Transverse colon (tissue), 4 donors: Measurements from ENCODE around the gene TTC39C. TPM values are rescaled to one million over a fixed set of nuclear protein-coding genes. Genes with fewer than 3 reads are reported as not detected.

Experiments used
- DNase-seq: peaks from one replicate; pipeline ENCODE4 v3.0.0-alpha.2; 2019
- H3K27ac ChIP-seq, 4 donors: fragments of 200-600 bp; sonication (generic); 2 replicates each; pipeline ENCODE4 v1.5.1; 2016 to 2018; ENCODE audit warnings: inconsistent platforms in 4 of 4
- H3K27me3 ChIP-seq: fragments of 200-600 bp; sonication (generic); 2 replicates; pipeline ENCODE4 v1.5.1; 2017; ENCODE audit warnings: inconsistent platforms
- H3K36me3 ChIP-seq, 4 donors: fragments of 200-600 bp; sonication (generic); 2 replicates each; pipeline ENCODE4 v1.5.1; 2017 to 2019; ENCODE audit warnings: inconsistent platforms in 4 of 4
- H3K4me1 ChIP-seq, 4 donors: fragments of 200-600 bp; sonication (generic); 2 replicates each; pipeline ENCODE4 v1.5.1; 2017 to 2020; ENCODE audit warnings: inconsistent platforms in 4 of 4
- H3K4me3 ChIP-seq, 4 donors: fragments of 200-600 bp; sonication (generic); 1 replicate in 1 of 4; 2 replicates in 3 of 4; pipeline versions ENCODE4 v1.5.1 to v1.6.1; 2017 to 2019; ENCODE audit warnings: inconsistent platforms in 4 of 4
- H3K9me3 ChIP-seq, 2 donors: fragments of 200-600 bp; sonication (generic); 2 replicates each; pipeline ENCODE4 v1.5.1; 2017 to 2019; ENCODE audit warnings: inconsistent platforms in 2 of 2
- CTCF ChIP-seq, 5 experiments: fragments of 200-600 bp in 3 of 5; fragments of 450-650 bp in 2 of 5; sonication (generic) in 3 of 5; IDR thresholded peaks; 1 replicate in 2 of 5; 2 replicates in 3 of 5; pipeline ENCODE4 v1.5.1; 2016 to 2017; ENCODE audit warnings: antibody characterized with exemption in 5 of 5, inconsistent platforms in 3 of 5, mild to moderate bottlenecking in 2 of 5, moderate library complexity in 1 of 5
- EP300 ChIP-seq: sonication (generic); formaldehyde crosslinking; IDR thresholded peaks from one replicate; pipeline ENCODE4 v1.6.1; 2017; ENCODE audit warnings: antibody characterized with exemption, low read depth
- POLR2A ChIP-seq: fragments of 450-650 bp; IDR thresholded peaks from one replicate; pipeline ENCODE4 v1.6.1; 2016; ENCODE audit warnings: antibody characterized with exemption, mild to moderate bottlenecking, moderate library complexity
- POLR2AphosphoS5 ChIP-seq, 3 donors: sonication (generic); formaldehyde crosslinking; IDR thresholded peaks; one replicate each; pipeline ENCODE4 v1.6.1; 2016; ENCODE audit warnings: antibody characterized with exemption in 3 of 3
- WGBS, 2 donors: methylation state at CpG; one replicate each; pipeline ENCODE4 v1.1.5; 2018; ENCODE audit warnings: low coverage in 1 of 2; 5-methylcytosine and 5-hydroxymethylcytosine counted together
- in situ Hi-C, 4 donors: fragments of 200-750 bp; cut with MboI; loops; one replicate each; pipeline versions ENCODE4 v1.15.0 to v1.15.1; 2017; ENCODE audit warnings: low sequenced_read_pairs in 3 of 4, low pct_ligation_motif_present in 1 of 4, low pct_unique_long_range_greater_than_20kb in 1 of 4
- intact Hi-C: fragments of 100-400 bp; cut with DNase I; formaldehyde crosslinking; loops from one replicate; pipeline ENCODE4 v1.15.1; 2023; ENCODE audit warnings: low total_unique reads
- total RNA-seq, 4 donors: library from RNA; depleted of rRNA; stranded (reverse); fragments of >200 nt; gene quantifications; one replicate each; pipeline ENCODE4 v1.1.0, GENCODE V29; 2016

Gene TTC39C
- total RNA-seq, 4 donors from 2014 or later: 4.8 to 18.4 (median 7.4) TPM

DNA sequence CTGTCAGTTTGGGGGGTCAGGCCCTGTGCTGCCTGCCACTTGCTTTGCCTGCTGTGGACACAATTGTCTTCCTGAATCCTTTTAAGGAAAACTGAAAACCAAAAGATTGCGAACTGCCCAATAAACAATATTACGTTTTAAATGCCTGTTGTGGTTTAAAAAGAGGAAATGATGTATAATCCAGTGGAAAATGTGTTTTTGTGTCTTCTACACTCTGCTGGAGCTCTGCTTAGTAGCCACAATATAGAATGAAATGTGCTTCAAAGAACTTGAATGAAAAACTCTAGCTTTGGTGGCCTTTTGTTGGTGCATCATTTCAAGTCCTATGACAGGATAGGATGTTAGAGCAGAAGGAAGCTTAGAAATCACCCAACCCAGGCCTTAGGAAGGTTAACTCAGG lies 101.1 kb downstream of the TTC39C start:
- Histone ChIP-seq H3K27me3 (no peaks in the 10 kb centered on the region), H3K36me3 (no peaks in the 10 kb centered on the region), H3K27ac (no peak overlapping the region), H3K4me3 (no peak overlapping the region), H3K4me1 (no peaks in the 10 kb centered on the region), H3K9me3 (no peaks in the 10 kb centered on the region)
- TF ChIP-seq CTCF (IDR thresholded peaks at IDR 0.05) (no peak), POLR2AphosphoS5 (IDR thresholded peaks at IDR 0.05) (no peak), EP300 (no peak), POLR2A (no peak)
- in situ Hi-C loops (loop anchor here in 3 of 4 donors (25.0 kb wide), 2 partner anchors 303 to 478 kb away; no protein-coding TSS in a partner anchor), intact Hi-C loops (no loop called here)
- no peak for DNase-seq
- 19 to 46% methylated on average over 2 of the region's 2 CpGs for WGBS, 2 donors

DNA sequence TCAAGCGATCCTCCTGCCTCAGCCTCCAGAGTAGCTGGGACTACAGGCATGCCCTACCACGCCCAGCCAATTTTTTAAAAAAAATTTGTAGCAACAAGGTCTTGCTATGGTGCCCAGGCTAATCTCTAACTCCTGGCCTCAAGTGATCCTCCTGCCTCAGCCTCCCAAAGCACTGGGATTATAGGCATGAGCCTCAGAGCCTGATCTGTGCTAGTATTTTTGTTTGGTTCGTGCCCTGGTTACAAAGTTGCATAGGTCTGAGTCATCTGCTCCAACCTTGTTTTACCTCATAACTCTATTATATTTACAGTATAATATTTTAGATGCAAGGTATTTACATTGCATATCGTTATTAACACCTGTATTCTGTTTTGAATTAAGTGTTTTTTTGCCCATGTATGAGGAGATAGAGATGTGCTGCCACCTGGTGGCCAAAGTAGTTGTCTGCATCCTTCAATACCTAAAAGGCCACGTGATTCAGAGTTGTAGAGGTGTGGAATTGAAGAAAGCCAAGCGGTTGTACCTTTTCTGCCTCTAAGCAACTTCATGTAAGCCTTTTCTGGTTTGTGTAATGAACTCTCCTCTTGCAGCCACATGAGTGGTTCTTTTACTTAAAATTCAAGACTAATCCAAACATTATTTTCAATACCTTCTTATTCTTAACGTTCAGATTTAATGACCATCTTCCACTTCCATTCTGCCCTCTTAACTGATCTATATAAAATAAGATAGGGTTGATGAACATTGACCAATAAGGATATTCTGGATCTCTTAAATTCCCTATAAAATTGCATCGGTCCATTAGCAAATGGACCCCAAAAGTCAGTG lies 104.4 kb downstream of the TTC39C start:
- H3K27ac ChIP-seq: no peak overlapping the region

DNA sequence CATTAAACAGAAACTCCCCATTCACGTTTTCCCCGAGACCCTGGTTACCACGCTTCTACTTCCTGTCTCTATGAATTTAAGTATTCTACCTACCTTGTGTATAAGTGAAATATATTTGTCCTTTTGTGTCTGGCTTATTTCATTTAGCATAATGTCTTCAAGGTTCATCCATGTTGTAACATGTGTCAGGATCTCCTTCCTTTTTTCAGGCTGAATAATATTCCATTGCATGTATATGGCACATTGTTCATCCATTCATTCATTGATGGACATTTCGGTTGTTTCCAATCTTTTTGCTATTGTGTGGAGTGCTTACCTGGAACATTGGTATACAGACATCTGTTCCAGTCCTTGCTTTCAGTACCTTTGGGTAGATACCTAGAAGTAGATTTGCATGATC lies 106.1 kb downstream of the TTC39C start:
- intact Hi-C loops: no loop called here
- WGBS, 2 donors: 94 to 95% methylated on average over 4 of the region's 4 CpGs

More for the DNA sequence above, 104.4 kb downstream of the TTC39C start:
- peak; percentile 88 to 97 (median 93) for TF ChIP-seq CTCF (IDR thresholded peaks at IDR 0.05)
- TF ChIP-seq EP300: no peak
- TF ChIP-seq POLR2AphosphoS5 (IDR thresholded peaks at IDR 0.05): no peak
- Histone ChIP-seq H3K9me3 (no peaks in the 10 kb centered on the region), H3K36me3 (peaks cover 0 to 3% (median 0%) of the 10 kb centered on the region in 4 donors), H3K4me3 (no peak overlapping the region), H3K4me1 (no peaks in the 10 kb centered on the region), H3K27me3 (no peaks in the 10 kb centered on the region)
- in situ Hi-C loops (loop anchor here in 3 of 4 donors (25.0 kb wide), 2 partner anchors 307 to 482 kb away; no protein-coding TSS in a partner anchor), intact Hi-C loops (no loop called here)
- DNase-seq: peak; percentile 80
- 58 to 60% methylated on average over 6 to 8 of the region's 8 CpGs for WGBS, 2 donors

More for the DNA sequence above, 106.1 kb downstream of the TTC39C start:
- no peak for DNase-seq
- in situ Hi-C loops: loop anchor here in 3 of 4 donors (25.0 kb wide), 2 partner anchors 308 to 483 kb away; no protein-coding TSS in a partner anchor
- Histone ChIP-seq H3K4me1 (no peaks in the 10 kb centered on the region), H3K36me3 (peaks cover 0 to 3% (median 0%) of the 10 kb centered on the region in 4 donors), H3K27ac (no peak overlapping the region), H3K4me3 (no peak overlapping the region), H3K27me3 (no peaks in the 10 kb centered on the region), H3K9me3 (no peaks in the 10 kb centered on the region)
- TF ChIP-seq POLR2A (no peak), EP300 (no peak), POLR2AphosphoS5 (IDR thresholded peaks at IDR 0.05) (no peak), CTCF (IDR thresholded peaks at IDR 0.05) (no peak)
